HepG2 (cell line): ENCODE measurements around the gene TRMT1.

Source experiments
- ATF1 ChIP-seq: IDR thresholded peaks from 2 replicates; pipeline ENCODE4 v1.6.1; 2016; ENCODE audit warnings: mild to moderate bottlenecking, control low read depth
- CTCF ChIP-seq: sonication (generic); formaldehyde crosslinking; IDR thresholded peaks from 2 replicates; pipeline ENCODE4 v1.5.0; 2020; ENCODE audit warnings: mild to moderate bottlenecking, missing genetic modification reagents, moderate library complexity
- GABPA ChIP-seq, 2 experiments: IDR thresholded peaks; 2 replicates each; pipeline ENCODE4 v1.6.1; 2011 to 2016; ENCODE audit warnings: low read depth in 2 of 2, low read length in 1 of 2, missing biosample characterization in 1 of 2, missing genetic modification characterization in 1 of 2
- TF ChIP-seq, protein P1 (sequence below): sonication (generic); formaldehyde crosslinking; IDR thresholded peaks from 2 replicates; pipeline ENCODE4 v1.5.0; 2020; ENCODE audit warnings: missing genetic modification reagents

GRCh38 chr19:13151605-13152355 is 35.2 kb upstream of the TRMT1 start:
- TF ChIP-seq CTCF (CRISPR knock-in tag), result peak; percentile 59
- no peak for TF ChIP-seq ATF1 (CRISPR knock-in tag)
- peak; percentile 50 for TF ChIP-seq GABPA (IDR thresholded peaks at IDR 0.05; ENCODE audit: low read depth, low read length)
- TF ChIP-seq GABPA (CRISPR knock-in tag; IDR thresholded peaks at IDR 0.05; ENCODE audit: low read depth), result peak; percentile 85
- TF ChIP-seq, protein P1, sequence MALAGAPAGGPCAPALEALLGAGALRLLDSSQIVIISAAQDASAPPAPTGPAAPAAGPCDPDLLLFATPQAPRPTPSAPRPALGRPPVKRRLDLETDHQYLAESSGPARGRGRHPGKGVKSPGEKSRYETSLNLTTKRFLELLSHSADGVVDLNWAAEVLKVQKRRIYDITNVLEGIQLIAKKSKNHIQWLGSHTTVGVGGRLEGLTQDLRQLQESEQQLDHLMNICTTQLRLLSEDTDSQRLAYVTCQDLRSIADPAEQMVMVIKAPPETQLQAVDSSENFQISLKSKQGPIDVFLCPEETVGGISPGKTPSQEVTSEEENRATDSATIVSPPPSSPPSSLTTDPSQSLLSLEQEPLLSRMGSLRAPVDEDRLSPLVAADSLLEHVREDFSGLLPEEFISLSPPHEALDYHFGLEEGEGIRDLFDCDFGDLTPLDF (CRISPR knock-in tag), result peak; percentile 90
